Astrocyte of the spinal cord (primary cell): ENCODE data around the gene DNAJB1.
"Not testable (repeated sequence)": the region's sequence is repeated elsewhere in the genome, so short reads cannot be mapped to it uniquely, and the experiment has no call there.

Experiments used
- DNase-seq: peaks from one replicate; pipeline ENCODE4 v3.0.0; 2011; ENCODE audit warnings: low read depth, low spot score
- H3K4me3 ChIP-seq: 2 replicates; pipeline ENCODE4 v1.5.1; 2011; ENCODE audit warnings: low read depth, mild to moderate bottlenecking, low read length, moderate library complexity
- in situ Hi-C: cut with HindIII; loops from 2 replicates; pipeline ENCODE4 v1.10.0; 2017; ENCODE audit warnings: low sequenced_read_pairs
- TF ChIP-seq, protein P1 (sequence below): IDR thresholded peaks from 2 replicates; pipeline ENCODE4 v1.5.1; 2012; ENCODE audit warnings: low read depth, mild to moderate bottlenecking, low read length, inconsistent platforms

Gene DNAJB1

DNA sequence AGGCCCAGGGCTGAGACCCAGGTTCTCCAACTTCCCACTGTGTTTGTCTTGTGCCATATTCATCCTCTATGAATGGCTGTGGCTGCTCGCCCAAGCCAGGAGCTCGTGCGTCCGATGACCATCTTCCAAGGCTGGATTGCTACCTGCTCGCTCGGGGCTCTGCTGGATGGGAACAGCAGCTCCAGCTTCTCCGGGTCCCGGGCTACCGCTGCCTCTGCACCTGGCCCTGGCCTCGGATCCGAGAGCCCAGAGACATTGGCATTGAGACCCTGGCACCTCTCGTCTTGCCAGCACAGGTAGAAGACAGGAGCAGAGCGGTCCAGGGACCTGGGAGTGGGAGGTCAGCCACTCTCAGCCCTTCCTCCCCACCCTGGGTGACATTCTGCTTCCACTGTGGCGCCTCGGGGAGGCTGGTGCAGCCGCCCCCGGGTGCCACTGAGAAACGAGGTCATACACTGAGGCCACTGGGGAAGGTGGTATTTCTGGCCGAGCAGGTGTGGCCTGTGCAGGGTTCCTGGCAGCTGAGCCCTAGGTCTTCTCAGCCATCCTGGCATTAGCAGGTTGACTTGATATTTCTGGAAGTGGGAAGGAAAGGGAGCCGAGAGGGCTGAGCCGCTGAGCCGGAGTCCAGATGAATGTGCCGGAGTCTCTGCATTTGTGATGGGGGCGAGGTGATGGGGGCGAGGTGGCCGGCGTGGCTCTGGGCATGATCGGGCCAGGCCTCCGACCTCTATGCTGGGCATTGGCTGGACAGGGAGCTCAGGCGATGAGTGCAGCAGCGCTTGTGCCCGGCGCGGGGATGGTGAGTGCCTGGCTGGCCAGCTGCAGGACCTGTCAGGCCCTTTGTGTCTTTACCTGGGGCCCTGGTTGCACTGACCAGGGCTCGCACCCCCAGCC is 35.1 kb upstream of the DNAJB1 start:
- TF ChIP-seq, protein P1, sequence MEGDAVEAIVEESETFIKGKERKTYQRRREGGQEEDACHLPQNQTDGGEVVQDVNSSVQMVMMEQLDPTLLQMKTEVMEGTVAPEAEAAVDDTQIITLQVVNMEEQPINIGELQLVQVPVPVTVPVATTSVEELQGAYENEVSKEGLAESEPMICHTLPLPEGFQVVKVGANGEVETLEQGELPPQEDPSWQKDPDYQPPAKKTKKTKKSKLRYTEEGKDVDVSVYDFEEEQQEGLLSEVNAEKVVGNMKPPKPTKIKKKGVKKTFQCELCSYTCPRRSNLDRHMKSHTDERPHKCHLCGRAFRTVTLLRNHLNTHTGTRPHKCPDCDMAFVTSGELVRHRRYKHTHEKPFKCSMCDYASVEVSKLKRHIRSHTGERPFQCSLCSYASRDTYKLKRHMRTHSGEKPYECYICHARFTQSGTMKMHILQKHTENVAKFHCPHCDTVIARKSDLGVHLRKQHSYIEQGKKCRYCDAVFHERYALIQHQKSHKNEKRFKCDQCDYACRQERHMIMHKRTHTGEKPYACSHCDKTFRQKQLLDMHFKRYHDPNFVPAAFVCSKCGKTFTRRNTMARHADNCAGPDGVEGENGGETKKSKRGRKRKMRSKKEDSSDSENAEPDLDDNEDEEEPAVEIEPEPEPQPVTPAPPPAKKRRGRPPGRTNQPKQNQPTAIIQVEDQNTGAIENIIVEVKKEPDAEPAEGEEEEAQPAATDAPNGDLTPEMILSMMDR: no peak
- in situ Hi-C loops: no loop called here
- no peak for DNase-seq
- H3K4me3 ChIP-seq: no peak overlapping the region

DNA sequence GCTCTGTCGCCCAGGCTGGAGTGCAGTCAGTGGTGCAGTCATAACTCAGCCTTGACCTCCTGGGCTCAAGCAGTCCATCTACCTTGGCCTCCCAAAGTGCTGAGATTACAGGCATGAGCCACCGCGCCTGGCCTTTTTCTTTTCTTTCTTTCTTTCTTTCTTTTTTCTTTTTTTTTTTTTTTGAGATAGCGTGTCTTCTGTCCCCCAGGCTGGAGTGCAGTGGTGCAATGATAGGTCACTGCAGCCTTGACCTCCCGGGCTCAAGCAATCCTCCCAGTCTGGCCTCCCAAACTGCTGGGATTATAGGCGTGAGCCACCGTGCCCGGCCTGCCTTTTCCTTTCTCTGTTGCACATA is 33.8 kb upstream of the DNAJB1 start:
- H3K4me3 ChIP-seq, in situ Hi-C loops, DNase-seq: not testable (repeated sequence)

DNA sequence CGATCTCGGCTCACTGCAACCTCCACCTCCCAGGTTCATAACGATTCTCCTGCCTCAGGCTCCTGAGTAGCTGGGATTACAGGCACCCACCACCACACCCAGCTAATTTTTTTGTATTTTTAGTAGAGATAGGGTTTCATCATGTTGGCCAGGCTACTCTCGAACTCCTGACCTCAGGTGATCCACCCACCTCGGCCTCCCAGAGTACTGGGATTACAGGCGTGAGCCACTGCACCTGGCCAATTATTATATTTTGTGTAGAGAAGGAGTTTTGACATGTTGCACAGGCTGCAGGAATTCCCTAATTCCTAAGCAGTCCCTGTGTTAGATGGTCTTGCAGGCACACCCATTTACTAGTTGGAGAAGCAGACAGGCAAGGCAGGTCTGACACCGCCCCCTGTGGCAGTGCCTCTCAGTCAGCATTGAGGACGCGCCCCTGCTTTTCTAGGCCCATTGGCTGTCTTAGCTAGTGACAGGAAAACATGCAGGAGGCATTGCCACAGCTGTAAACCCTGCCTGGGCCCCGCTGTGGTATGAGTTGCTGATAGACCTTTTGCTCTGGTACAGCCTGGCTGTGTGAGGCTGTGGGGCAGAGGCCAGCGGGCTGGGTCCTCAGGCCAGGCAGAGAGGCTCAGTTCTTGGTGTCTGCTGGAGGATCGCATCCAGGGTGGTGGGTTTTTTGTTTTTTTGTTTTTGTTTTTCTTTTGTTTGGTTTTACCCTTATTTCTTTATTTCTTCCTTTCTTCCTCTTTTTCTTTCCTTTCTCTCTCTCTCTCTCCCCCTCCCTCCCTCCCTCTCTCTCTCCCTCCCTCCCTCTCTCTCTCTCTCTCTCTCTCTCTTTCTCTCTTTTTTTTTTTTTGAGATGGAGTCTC is 33.2 kb upstream of the DNAJB1 start:
- DNase-seq, in situ Hi-C loops: not testable (repeated sequence)

DNA sequence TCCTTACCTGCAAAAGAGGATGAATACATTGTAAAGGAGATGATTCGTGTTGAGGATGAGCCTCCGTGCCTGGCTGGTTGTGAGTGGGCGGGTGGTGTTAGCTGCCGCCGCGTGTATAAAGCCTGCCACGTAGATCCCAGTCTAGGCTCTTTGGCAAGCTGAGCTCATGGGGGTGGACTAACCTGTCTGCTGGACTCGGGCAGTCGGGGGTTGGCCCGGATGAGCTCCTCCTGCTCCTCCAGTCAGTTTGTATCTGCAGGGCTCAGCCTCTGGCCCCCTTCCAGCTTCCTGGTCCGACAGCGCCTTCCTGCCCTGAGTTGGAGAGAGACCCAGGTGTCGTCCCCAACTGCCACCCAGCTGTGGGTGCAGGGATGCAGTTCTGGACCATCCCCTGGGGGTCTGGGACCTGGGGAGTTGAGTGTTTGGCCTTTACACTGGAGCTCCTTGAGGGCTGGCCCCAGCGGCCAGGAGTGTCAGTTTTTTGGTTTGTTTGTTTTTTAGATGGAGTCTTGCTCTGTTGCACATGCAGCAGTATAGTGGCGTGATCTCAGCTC is 32.1 kb upstream of the DNAJB1 start:
- no peak overlapping the region for H3K4me3 ChIP-seq
- no peak for DNase-seq
- TF ChIP-seq, protein P1: no peak
- in situ Hi-C loops: no loop called here

More for the DNA sequence above, 33.2 kb upstream of the DNAJB1 start:
- TF ChIP-seq, protein P1: peak; percentile 28
- not testable (repeated sequence) for H3K4me3 ChIP-seq

DNA sequence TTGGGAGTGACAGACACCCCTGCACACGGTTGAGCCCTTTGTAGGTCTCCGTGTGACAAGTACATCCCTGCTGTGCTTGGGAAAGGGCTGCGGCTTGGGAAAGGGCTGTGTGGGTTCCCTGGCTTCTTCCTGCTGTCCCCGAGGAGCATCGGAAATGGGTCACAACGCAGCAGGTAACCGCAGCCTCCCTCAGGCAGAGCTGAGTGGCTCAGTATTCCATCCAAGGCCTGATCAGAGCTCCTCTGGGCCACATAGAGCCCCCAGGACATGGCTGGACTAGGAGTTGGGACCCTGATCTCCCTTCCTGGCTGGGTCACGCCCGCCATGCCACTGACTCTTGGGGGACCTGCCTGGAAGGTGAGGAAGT is 27.5 kb upstream of the DNAJB1 start:
- TF ChIP-seq, protein P1: no peak
- no peak overlapping the region for H3K4me3 ChIP-seq
- DNase-seq: no peak
- in situ Hi-C loops: no loop called here

DNA sequence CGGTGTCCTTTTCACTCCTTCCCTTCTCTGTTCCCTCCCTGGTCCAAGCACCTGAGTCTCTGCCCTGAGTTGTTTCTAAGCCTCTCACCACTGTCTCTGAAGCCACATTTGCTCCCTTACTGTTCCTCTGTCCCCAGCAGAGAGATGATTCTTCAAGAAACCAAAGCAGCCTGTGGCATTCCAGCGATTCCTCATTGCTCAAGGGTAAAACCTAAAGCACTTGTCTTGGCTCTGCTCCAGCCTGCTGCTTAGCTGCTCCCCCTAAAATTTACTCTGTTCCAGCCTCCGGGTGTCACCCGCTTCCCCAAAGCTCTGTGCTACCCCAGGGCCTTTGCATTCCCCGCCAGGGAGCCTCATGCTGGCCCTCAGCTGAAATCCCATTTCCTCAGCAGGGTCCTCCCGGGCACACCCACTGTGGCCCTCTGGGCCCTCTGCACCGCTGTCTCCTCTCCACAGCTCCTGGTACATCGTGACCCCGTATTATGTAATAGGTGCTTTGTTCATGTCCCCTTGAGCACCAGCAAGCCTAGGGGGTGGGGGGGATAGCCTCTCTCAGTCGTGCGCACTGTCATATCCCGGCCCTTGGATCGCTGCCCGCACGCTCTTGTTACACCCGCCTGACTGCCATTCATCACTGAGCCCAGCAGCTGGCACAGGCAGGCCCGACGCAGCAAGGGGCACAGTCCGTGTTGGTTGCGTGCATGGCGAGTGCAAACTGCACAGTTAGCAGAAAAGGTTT is 26.9 kb upstream of the DNAJB1 start:
- no peak overlapping the region for H3K4me3 ChIP-seq
- in situ Hi-C loops: no loop called here
- TF ChIP-seq, protein P1: no peak
- no peak for DNase-seq
